Fibroblast of lung (primary cell): Measurements from ENCODE around the gene EPS8L1. TPM values are rescaled to one million over a fixed set of nuclear protein-coding genes. Genes with fewer than 3 reads are reported as not detected.
A peak's percentile ranks its signal among the peaks of the same experiment; 100 is the strongest.

Experiments
- DNase-seq, 2 donors: peaks; one replicate each; pipeline versions ENCODE4 v3.0.0 to v3.0.0-alpha.2; 2010; ENCODE audit warnings: low read depth in 2 of 2
- H2AFZ ChIP-seq: 2 replicates; pipeline ENCODE4 v1.5.1; 2012; ENCODE audit warnings: low read length, control low read depth, inconsistent platforms
- H3K27ac ChIP-seq: 2 replicates; pipeline ENCODE4 v1.5.1; 2011; ENCODE audit warnings: low read length, control low read depth; ENCODE audit not compliant: insufficient read depth
- H3K27me3 ChIP-seq: 2 replicates; pipeline ENCODE4 v1.5.1; 2011; ENCODE audit warnings: mild to moderate bottlenecking, low read length; ENCODE audit not compliant: control insufficient read depth, insufficient read depth
- H3K36me3 ChIP-seq: 2 replicates; pipeline ENCODE4 v1.5.1; 2011; ENCODE audit warnings: low read length; ENCODE audit not compliant: control insufficient read depth, insufficient read depth
- H3K4me1 ChIP-seq: 2 replicates; pipeline ENCODE4 v1.5.1; 2011; ENCODE audit warnings: low read length; ENCODE audit not compliant: control insufficient read depth, insufficient read depth; ENCODE audit errors: extremely low read depth
- H3K4me2 ChIP-seq: 2 replicates; pipeline ENCODE4 v1.5.1; 2011; ENCODE audit warnings: low read length, control low read depth; ENCODE audit not compliant: insufficient read depth; ENCODE audit errors: extremely low read depth
- H3K4me3 ChIP-seq, 4 experiments: fragments of 200-600 bp in 1 of 4; sonication (generic) in 1 of 4; replicated peaks in 1 of 4; 2 replicates each; pipeline ENCODE4 v1.5.1; 2011 to 2016; ENCODE audit warnings: low read length in 4 of 4, low read depth in 3 of 4, mild to moderate bottlenecking in 3 of 4, control low read depth in 2 of 4, inconsistent platforms in 1 of 4, mixed read lengths in 1 of 4; ENCODE audit not compliant: insufficient read depth in 1 of 4; ENCODE audit errors: control extremely low read depth in 1 of 4
- H3K79me2 ChIP-seq: 2 replicates; pipeline ENCODE4 v1.5.1; 2012; ENCODE audit warnings: mild to moderate bottlenecking, low read length, inconsistent platforms; ENCODE audit not compliant: control insufficient read depth, insufficient read depth
- H3K9ac ChIP-seq: 2 replicates; pipeline ENCODE4 v1.5.1; 2011; ENCODE audit warnings: mild to moderate bottlenecking, low read length, control low read depth; ENCODE audit not compliant: insufficient read depth
- H3K9me3 ChIP-seq: 2 replicates; pipeline ENCODE4 v1.5.1; 2012; ENCODE audit warnings: low read depth, low read length; ENCODE audit not compliant: control insufficient read depth, insufficient read depth
- H4K20me1 ChIP-seq: 2 replicates; pipeline ENCODE4 v1.5.1; 2011; ENCODE audit warnings: low read length; ENCODE audit not compliant: control insufficient read depth, insufficient read depth; ENCODE audit errors: extremely low read depth
- EZH2 ChIP-seq: IDR thresholded peaks from 2 replicates; pipeline ENCODE4 v1.5.1; 2012; ENCODE audit warnings: low read length, control low read depth, mild to moderate bottlenecking; ENCODE audit errors: missing control alignments
- polyA plus RNA-seq, 2 donors: library from polyadenylated mRNA; depleted of rRNA in 1 of 2; stranded (reverse) in 1 of 2; unstranded in 1 of 2; fragments of >200 nt; gene quantifications; 2 replicates each; pipeline ENCODE4 v1.2.1, GENCODE V29; 2011 to 2012; ENCODE audit warnings: missing spikeins in 1 of 2
- total RNA-seq: library from RNA; depleted of rRNA; stranded (reverse); fragments of >200 nt; gene quantifications from 2 replicates; pipeline ENCODE4 v1.2.1, GENCODE V29; 2014
- TF ChIP-seq, protein P1 (sequence below), 2 donors: IDR thresholded peaks in 1 of 2; conservative IDR thresholded peaks in 1 of 2; 1 replicate in 1 of 2; 2 replicates in 1 of 2; pipeline ENCODE4 v1.5.1; 2011 to 2012; ENCODE audit warnings: low read length in 2 of 2, control low read depth in 1 of 2, inconsistent platforms in 1 of 2, low read depth in 1 of 2, mild to moderate bottlenecking in 1 of 2

EPS8L1 gene
- total and polyA plus RNA-seq, 2 donors (not counting 1 experiment from before 2014, with no cell fraction given): 0.17 to 1.9 TPM

DNA sequence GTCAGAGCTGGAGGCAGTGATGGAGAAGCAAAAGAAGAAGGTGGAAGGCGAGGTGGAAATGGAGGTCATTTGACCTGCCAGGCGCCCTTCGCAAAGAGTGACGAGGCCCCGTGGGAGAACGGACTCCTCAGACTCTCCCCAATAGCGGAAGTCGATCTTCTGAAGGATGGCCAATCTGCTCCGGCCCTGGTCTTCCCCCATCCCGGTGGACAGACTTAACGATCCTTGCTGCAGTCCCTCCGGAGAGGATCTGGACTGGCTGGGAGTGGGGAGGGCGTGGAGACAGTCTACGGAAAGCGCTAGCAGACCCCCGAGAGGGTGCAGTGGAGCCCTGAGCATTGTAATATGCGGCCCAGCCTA lies 11.9 kb downstream of the EPS8L1 start:
- Histone ChIP-seq H2AFZ (no peak overlapping the region), H3K4me1 (peaks cover 9% of the 10 kb centered on the region), H3K27ac (no peak overlapping the region), H3K4me3 (peak overlapping the region; percentile 53 to 62 (median 59)), H3K79me2 (no peaks in the 10 kb centered on the region), H3K36me3 (peaks cover 14% of the 10 kb centered on the region), H3K27me3 (peaks cover 23% of the 10 kb centered on the region), H3K4me2 (peak overlapping the region; percentile 73), H4K20me1 (peaks cover 2% of the 10 kb centered on the region), H3K9me3 (no peaks in the 10 kb centered on the region), H3K9ac (no peak overlapping the region)
- DNase-seq: peak; percentile 16 to 19
- TF ChIP-seq, protein P1, sequence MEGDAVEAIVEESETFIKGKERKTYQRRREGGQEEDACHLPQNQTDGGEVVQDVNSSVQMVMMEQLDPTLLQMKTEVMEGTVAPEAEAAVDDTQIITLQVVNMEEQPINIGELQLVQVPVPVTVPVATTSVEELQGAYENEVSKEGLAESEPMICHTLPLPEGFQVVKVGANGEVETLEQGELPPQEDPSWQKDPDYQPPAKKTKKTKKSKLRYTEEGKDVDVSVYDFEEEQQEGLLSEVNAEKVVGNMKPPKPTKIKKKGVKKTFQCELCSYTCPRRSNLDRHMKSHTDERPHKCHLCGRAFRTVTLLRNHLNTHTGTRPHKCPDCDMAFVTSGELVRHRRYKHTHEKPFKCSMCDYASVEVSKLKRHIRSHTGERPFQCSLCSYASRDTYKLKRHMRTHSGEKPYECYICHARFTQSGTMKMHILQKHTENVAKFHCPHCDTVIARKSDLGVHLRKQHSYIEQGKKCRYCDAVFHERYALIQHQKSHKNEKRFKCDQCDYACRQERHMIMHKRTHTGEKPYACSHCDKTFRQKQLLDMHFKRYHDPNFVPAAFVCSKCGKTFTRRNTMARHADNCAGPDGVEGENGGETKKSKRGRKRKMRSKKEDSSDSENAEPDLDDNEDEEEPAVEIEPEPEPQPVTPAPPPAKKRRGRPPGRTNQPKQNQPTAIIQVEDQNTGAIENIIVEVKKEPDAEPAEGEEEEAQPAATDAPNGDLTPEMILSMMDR (conservative IDR thresholded peaks at IDR 0.05 in 1 of 2, IDR thresholded peaks at IDR 0.05 in 1 of 2; ENCODE audit: low read depth in 1 of 2, low read length in 2 of 2): no peak
- TF ChIP-seq EZH2: no peak

DNA sequence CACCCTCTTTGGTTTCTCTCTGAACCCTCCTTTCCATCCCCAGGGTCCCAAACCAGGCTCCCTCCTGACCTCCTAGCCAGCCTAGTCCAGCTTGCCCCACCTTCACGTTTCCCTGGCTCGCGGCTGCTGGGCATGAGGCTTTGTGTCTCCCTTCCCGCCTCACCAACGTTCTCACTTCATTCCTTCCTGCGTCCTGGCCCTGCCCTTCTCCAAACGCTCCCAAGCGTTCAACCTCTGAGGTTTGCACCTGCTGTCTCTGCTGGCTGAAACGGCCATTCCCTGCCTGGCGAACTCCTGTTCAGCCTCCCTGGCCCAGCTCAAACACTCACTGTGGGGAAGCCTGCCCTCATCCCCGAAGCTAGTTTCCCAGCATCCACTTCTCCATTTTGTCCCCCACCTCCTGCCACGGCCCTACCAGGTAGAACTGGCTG lies 12.4 kb downstream of the EPS8L1 start:
- H3K9me3 ChIP-seq: no peaks in the 10 kb centered on the region
- peak overlapping the region in 1 of 4 experiments; percentile 62 for H3K4me3 ChIP-seq
- H3K27me3 ChIP-seq: peaks cover 20% of the 10 kb centered on the region
- DNase-seq: no peak
- peaks cover 2% of the 10 kb centered on the region for H4K20me1 ChIP-seq
- no peaks in the 10 kb centered on the region for H3K79me2 ChIP-seq
- H3K27ac ChIP-seq: peak overlapping the region; percentile 1
- no peak for TF ChIP-seq EZH2
- TF ChIP-seq, protein P1 (conservative IDR thresholded peaks at IDR 0.05 in 1 of 2, IDR thresholded peaks at IDR 0.05 in 1 of 2; ENCODE audit: low read depth in 1 of 2, low read length in 2 of 2): no peak
- no peak overlapping the region for H2AFZ ChIP-seq
- H3K36me3 ChIP-seq: peaks cover 16% of the 10 kb centered on the region
- peaks cover 9% of the 10 kb centered on the region for H3K4me1 ChIP-seq
- peak overlapping the region; percentile 73 for H3K4me2 ChIP-seq
- H3K9ac ChIP-seq: no peak overlapping the region

DNA sequence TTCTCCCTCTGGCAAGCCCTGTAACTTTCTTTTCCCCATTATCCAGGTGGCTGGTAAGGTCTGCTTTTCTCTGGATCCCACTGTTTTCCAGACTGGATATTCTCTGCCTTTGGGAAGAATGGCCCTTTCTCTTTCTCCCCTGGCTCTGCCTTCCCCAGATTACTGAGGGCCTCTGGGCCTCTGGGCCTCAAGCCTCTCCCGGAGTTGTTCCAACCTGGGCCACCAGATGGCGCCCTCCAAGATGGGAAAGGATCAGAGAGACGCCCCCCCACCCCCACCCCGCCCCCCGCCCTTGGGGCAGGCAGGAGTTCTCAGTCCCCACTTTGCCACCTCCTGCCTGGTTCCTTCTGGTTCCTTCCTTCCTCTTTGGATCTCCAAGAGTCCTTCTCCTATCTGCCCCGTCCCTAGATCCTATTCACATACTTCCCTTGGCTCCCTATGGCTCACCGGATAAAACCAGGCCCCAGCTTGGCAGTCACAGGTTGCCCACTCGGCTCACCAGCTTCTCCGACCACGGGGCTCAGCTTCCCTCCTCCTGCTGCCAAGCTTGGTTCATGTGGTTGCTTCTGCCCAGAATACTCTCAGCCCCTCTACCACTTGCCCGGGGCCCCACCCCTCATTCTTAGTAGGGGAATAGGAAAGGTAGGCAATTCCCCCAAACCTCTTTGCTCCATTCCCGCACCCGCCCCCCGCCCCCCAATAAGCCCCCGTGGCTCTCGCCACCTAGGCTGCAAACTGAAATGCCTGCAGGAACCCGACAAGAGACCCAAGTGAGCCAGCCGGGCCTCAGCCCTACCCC lies 13.1 kb downstream of the EPS8L1 start:
- Histone ChIP-seq H3K27me3 (peaks cover 18% of the 10 kb centered on the region), H3K27ac (no peak overlapping the region), H3K4me2 (no peak overlapping the region), H2AFZ (no peak overlapping the region), H3K9me3 (no peaks in the 10 kb centered on the region), H3K4me1 (peaks cover 9% of the 10 kb centered on the region), H3K36me3 (peaks cover 16% of the 10 kb centered on the region), H4K20me1 (peaks cover 2% of the 10 kb centered on the region), H3K79me2 (no peaks in the 10 kb centered on the region), H3K9ac (peak overlapping the region; percentile 13), H3K4me3 (no peak overlapping the region)
- no peak for TF ChIP-seq EZH2
- TF ChIP-seq, protein P1 (conservative IDR thresholded peaks at IDR 0.05 in 1 of 2, IDR thresholded peaks at IDR 0.05 in 1 of 2; ENCODE audit: low read depth in 1 of 2, low read length in 2 of 2): peak; percentile 44 to 64
- peak; percentile 32 to 61 for DNase-seq
